ENCODE data around the gene DESI2.

The DESI2 gene

DNA sequence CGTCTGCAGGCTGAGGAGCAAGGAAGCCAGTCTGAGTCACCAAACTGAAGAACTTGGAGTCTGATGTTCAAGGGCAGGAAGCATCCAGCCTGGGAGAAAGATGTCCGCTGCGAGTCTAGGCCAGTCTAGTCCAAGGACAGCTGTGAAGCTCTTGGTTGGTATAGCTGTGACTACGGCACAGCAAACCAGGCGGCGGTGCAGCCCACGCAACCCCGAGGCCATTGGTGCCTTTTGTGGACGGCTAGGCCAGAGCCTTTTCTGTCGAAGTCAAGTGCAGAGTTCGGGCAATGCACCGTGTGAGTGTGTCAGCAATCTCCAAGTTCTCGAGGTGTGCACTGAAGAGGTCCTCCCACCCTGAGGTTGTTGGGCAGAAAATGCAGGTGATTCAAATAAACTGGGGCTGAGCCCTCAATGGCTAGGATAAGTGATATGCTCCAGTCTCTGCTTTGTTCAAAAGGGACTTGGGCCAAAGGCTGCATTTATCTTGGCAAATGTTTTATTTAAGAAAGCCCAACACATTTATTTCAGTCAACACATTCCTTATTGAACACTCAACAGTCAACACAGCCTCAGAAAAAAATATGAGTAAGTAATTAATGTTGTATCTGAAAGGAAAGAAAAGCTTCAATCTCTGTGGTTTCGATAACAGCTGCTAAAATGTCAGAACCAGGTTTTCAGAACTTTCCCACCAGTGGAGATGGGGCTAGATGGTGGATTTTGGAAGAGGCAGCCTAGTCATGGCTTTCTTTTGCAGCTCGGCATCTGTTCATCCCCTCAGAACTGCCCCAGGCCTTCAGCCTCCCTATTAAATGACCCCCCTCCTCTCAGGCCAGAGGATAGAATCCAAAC lies 104.4 kb downstream of the DESI2 start:
- POLR2A ChIA-PET: no interaction called here
- CTCF ChIA-PET: interaction anchor here (0.6 to 1.4 kb wide), 3 partner anchors 39 to 154 kb away, joined by 3 to 4 read pairs (median 3); no protein-coding TSS in a partner anchor
- no peak for TF ChIP-seq FOXA1 (IDR thresholded peaks at IDR 0.05)
- TF ChIP-seq ZNF384 (IDR thresholded peaks at IDR 0.05): no peak
- no peak for TF ChIP-seq ARNT (IDR thresholded peaks at IDR 0.05)
- no peak for TF ChIP-seq ELF4 (IDR thresholded peaks at IDR 0.05)
- no peak for TF ChIP-seq NFRKB (IDR thresholded peaks at IDR 0.05)
- no peak for TF ChIP-seq CTBP1 (IDR thresholded peaks at IDR 0.05; ENCODE audit: borderline replicate concordance)
- no peak for TF ChIP-seq L3MBTL2 (conservative IDR thresholded peaks at IDR 0.05)
- no peak for TF ChIP-seq SP1 (IDR thresholded peaks at IDR 0.05)
- no peak for TF ChIP-seq FOXK2 (IDR thresholded peaks at IDR 0.05)
- TF ChIP-seq HDGF (IDR thresholded peaks at IDR 0.05; ENCODE audit: borderline replicate concordance): no peak
- TF ChIP-seq, protein P1, sequence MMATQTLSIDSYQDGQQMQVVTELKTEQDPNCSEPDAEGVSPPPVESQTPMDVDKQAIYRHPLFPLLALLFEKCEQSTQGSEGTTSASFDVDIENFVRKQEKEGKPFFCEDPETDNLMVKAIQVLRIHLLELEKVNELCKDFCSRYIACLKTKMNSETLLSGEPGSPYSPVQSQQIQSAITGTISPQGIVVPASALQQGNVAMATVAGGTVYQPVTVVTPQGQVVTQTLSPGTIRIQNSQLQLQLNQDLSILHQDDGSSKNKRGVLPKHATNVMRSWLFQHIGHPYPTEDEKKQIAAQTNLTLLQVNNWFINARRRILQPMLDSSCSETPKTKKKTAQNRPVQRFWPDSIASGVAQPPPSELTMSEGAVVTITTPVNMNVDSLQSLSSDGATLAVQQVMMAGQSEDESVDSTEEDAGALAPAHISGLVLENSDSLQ (IDR thresholded peaks at IDR 0.05): no peak
- no peak for TF ChIP-seq FOXM1 (IDR thresholded peaks at IDR 0.05; ENCODE audit: borderline replicate concordance)
- no peak for TF ChIP-seq SUZ12 (IDR thresholded peaks at IDR 0.05)
- TF ChIP-seq TARDBP (IDR thresholded peaks at IDR 0.05): no peak
- no peak for TF ChIP-seq BHLHE40 (IDR thresholded peaks at IDR 0.05; ENCODE audit: borderline replicate concordance)
- DNase-seq (ENCODE audit: extremely low spot score): no peak

All from HEK293T (cell line).